ENCODE data around the gene NID1. TPM values are rescaled to one million over a fixed set of nuclear protein-coding genes. Genes with fewer than 3 reads are reported as not detected.
A peak's percentile ranks its signal among the peaks of the same experiment; 100 is the strongest.

NID1 gene
- total RNA-seq, 6 experiments from 2014 or later, result 97.5 to 124 (median 107) TPM

DNA sequence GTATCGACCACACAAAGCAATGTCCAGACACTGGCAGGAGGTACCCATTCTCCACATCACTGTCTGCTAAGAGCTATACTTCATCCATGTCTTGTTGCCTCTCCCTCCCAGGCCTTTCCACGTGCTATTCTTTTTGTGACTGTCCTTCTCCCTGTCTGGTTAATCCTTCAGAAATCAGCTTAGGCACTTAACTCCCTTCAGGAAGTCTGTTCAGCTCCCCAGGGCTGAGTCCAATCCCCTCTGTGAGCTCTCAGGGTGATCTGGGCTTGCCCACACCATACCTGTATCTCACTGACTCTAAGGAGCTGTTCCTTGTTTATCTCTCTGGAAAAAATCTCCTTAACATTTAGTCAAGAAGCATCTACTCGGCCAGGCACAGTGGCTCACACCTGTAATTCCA lies 69.4 kb downstream of the NID1 start:
- 0 out of 2 replicates have a peak, but pooled peaks cover 4% of the 10 kb centered on the region for H3K9me3 Mint-ChIP-seq
- TF ChIP-seq, protein P1, sequence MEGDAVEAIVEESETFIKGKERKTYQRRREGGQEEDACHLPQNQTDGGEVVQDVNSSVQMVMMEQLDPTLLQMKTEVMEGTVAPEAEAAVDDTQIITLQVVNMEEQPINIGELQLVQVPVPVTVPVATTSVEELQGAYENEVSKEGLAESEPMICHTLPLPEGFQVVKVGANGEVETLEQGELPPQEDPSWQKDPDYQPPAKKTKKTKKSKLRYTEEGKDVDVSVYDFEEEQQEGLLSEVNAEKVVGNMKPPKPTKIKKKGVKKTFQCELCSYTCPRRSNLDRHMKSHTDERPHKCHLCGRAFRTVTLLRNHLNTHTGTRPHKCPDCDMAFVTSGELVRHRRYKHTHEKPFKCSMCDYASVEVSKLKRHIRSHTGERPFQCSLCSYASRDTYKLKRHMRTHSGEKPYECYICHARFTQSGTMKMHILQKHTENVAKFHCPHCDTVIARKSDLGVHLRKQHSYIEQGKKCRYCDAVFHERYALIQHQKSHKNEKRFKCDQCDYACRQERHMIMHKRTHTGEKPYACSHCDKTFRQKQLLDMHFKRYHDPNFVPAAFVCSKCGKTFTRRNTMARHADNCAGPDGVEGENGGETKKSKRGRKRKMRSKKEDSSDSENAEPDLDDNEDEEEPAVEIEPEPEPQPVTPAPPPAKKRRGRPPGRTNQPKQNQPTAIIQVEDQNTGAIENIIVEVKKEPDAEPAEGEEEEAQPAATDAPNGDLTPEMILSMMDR (IDR thresholded peaks at IDR 0.05), result no peak
- DNase-seq, result no peak
- H3K4me1 Mint-ChIP-seq (ENCODE audit: low read depth), result peaks cover 36% of the 10 kb centered on the region
- no peak overlapping the region for H3K4me3 Mint-ChIP-seq
- peaks cover 53% of the 10 kb centered on the region for H3K36me3 Mint-ChIP-seq (ENCODE audit: low read depth)
- peak overlapping the region; percentile 55 for H3K27ac Mint-ChIP-seq
- H3K27me3 Mint-ChIP-seq (ENCODE audit: insufficient read depth), result peaks cover 2% of the 10 kb centered on the region; the same call in 1 of the 2 replicates

DNA sequence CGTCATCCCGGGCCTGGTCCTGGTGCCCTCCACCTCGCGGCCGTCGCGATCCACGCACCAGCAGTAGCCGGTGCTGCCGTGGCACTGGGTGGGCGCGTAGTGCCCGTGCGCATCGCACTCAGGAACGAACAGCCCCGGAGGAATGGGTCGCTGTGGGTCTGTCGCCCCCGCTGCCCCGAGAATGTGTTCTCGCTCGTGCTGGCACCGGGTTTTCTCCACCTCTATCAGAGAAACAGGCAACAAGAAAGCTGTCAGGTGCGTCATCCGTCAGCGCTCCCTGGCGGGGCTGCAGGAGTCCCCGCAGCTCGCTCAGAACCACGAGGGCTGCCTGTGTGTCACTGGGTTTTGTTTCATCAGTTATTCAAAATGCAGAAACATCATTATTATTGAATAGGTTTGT lies 71.2 kb downstream of the NID1 start:
- H3K36me3 Mint-ChIP-seq (ENCODE audit: low read depth), result peaks cover 53% of the 10 kb centered on the region
- H3K27me3 Mint-ChIP-seq (ENCODE audit: insufficient read depth), result no peaks in the 10 kb centered on the region; the same call in 1 of the 2 replicates
- no peak overlapping the region for H3K4me3 Mint-ChIP-seq
- DNase-seq, result no peak
- H3K27ac Mint-ChIP-seq, result no peak overlapping the region
- TF ChIP-seq, protein P1 (IDR thresholded peaks at IDR 0.05), result no peak
- H3K4me1 Mint-ChIP-seq (ENCODE audit: low read depth), result peaks cover 33% of the 10 kb centered on the region
- peaks cover 19% of the 10 kb centered on the region; the same call in 1 of the 2 replicates for H3K9me3 Mint-ChIP-seq

DNA sequence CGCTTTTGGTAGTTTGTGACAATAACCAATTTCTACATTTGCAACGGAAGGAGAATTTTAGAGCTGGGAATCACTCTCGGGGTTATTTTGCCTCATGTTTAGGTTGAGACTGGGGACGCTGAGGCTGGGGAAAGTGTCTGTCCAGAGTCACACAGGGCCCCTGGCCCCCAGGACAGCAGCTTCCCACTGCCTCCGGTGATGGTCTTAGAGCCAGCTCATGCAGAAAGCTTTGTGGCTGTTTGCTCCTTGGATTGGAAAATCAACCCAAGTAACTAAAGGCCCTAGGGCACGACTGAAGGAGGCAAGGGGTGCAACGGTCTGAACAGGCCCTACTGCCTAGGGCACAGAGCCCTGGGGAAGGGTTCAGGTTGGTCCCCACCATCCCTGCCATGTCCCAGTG lies 72.0 kb downstream of the NID1 start:
- peaks cover 57% of the 10 kb centered on the region for H3K36me3 Mint-ChIP-seq (ENCODE audit: low read depth)
- DNase-seq, result no peak
- TF ChIP-seq, protein P1 (IDR thresholded peaks at IDR 0.05), result no peak
- peaks cover 33% of the 10 kb centered on the region for H3K4me1 Mint-ChIP-seq (ENCODE audit: low read depth)
- no peak overlapping the region for H3K27ac Mint-ChIP-seq
- no peak overlapping the region for H3K4me3 Mint-ChIP-seq
- no peaks in the 10 kb centered on the region; the same call in 1 of the 2 replicates for H3K27me3 Mint-ChIP-seq (ENCODE audit: insufficient read depth)
- H3K9me3 Mint-ChIP-seq, result peaks cover 23% of the 10 kb centered on the region; the same call in 1 of the 2 replicates

DNA sequence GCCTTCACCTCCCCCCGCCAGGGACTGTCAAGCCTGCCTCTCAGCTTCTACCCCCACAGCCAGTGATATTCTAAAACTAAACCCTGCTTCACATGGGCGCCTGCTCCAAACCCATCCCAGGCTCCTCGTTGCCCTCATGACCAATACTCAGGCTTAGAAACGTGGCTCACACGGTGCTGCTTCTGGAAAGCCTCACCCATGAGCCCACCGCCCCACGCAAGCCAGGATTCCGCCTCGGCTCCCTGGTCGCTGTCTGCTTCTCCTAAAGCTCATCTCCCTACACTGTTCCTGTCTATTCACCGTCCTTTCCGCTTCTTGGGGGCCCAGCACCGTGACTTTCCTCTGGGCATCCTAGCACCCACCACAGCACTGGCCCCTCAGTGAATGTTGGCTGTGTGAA lies 72.5 kb downstream of the NID1 start:
- peaks cover 60% of the 10 kb centered on the region for H3K36me3 Mint-ChIP-seq (ENCODE audit: low read depth)
- peaks cover 35% of the 10 kb centered on the region for H3K4me1 Mint-ChIP-seq (ENCODE audit: low read depth)
- peak overlapping the region; percentile 93 for H3K27ac Mint-ChIP-seq
- TF ChIP-seq, protein P1 (IDR thresholded peaks at IDR 0.05), result no peak
- no peak overlapping the region for H3K4me3 Mint-ChIP-seq
- H3K27me3 Mint-ChIP-seq (ENCODE audit: insufficient read depth), result no peaks in the 10 kb centered on the region; the same call in 1 of the 2 replicates
- peaks cover 23% of the 10 kb centered on the region; the same call in 1 of the 2 replicates for H3K9me3 Mint-ChIP-seq
- DNase-seq, result no peak

DNA sequence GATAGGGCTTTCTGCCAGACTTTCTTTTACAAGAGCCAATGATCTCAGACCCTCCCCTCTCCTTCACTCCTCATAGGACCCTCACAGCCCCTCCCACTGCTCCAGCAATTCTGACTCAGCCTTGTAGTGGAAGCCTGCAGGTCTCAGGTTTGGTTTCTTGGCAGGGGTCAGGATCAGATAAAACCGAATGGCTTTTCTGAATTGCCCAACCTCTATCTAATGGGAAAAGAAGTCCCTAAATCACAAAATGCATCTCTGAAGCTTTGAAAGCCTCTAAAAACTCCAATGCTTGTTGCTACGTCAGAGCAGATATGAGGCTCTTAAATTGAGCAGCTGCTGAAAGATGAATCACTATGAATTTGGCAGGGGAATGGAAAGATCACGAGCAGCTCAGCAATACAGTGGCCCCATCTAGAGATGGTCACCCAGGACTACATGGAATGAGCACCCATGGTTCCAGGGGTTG lies 74.5 kb downstream of the NID1 start:
- DNase-seq, result peak; percentile 98
- TF ChIP-seq, protein P1 (IDR thresholded peaks at IDR 0.05), result no peak; the same call in 1 of the 2 replicates
- Mint-ChIP-seq H3K9me3 (peaks cover 23% of the 10 kb centered on the region; the same call in 1 of the 2 replicates), H3K36me3 (ENCODE audit: low read depth) (peaks cover 55% of the 10 kb centered on the region), H3K27me3 (ENCODE audit: insufficient read depth) (no peaks in the 10 kb centered on the region; the same call in 1 of the 2 replicates), H3K4me3 (peak overlapping the region; percentile 30), H3K27ac (peak overlapping the region; percentile 93), H3K4me1 (ENCODE audit: low read depth) (peaks cover 49% of the 10 kb centered on the region)

Measured in HFFc6 (cell line).